SK-N-MC (cell line): ENCODE results near the gene TMEM134.

ENCODE experiments used
- DNase-seq: peaks from one replicate; pipeline ENCODE4 v3.0.0-alpha.2; 2011; ENCODE audit warnings: low read depth, low spot score
- H3K27ac ChIP-seq: fragments of 200-600 bp; sonication (generic); 2 replicates; pipeline ENCODE4 v1.5.1; 2016; ENCODE audit warnings: mixed run types
- H3K36me3 ChIP-seq: fragments of 200-600 bp; sonication (generic); 2 replicates; pipeline ENCODE4 v1.6.1; 2017; ENCODE audit warnings: antibody characterized with exemption, low read length, mixed read lengths; ENCODE audit not compliant: insufficient read depth
- H3K4me3 ChIP-seq: fragments of 200-600 bp; sonication (generic); 2 replicates; pipeline ENCODE4 v1.5.1; 2016
- H3K9ac ChIP-seq: fragments of 200-600 bp; sonication (generic); 2 replicates; pipeline ENCODE4 v1.8.0; 2017; ENCODE audit warnings: mixed run types, mixed read lengths; ENCODE audit not compliant: insufficient read length
- H3K9me3 ChIP-seq: fragments of 200-600 bp; sonication (generic); 2 replicates; pipeline ENCODE4 v1.6.1; 2017; ENCODE audit warnings: low read depth, mild to moderate bottlenecking, antibody characterized with exemption, low read length, moderate library complexity, mixed read lengths
- EZH2 ChIP-seq: fragments of 200-600 bp; sonication (generic); IDR thresholded peaks from one replicate; pipeline ENCODE4 v1.6.1; 2017; ENCODE audit warnings: antibody characterized with exemption
- FOXP2 ChIP-seq: optimal IDR thresholded peaks from 2 replicates; pipeline ENCODE3; 2011; ENCODE audit warnings: mild to moderate bottlenecking, moderate library complexity; ENCODE audit not compliant: insufficient read depth; ENCODE audit errors: extremely low read length, control extremely low read depth
- POLR2AphosphoS5 ChIP-seq: IDR thresholded peaks from 2 replicates; pipeline ENCODE4 v1.6.1; 2012; ENCODE audit warnings: mild to moderate bottlenecking, low read depth, low read length, borderline replicate concordance

The TMEM134 gene

GRCh38 chr11:67457453-67457852 lies 11.6 kb downstream of the TMEM134 start:
- no peak overlapping the region for H3K27ac ChIP-seq
- no peak overlapping the region for H3K4me3 ChIP-seq
- no peaks in the 10 kb centered on the region for H3K36me3 ChIP-seq
- H3K9me3 ChIP-seq = no peaks in the 10 kb centered on the region
- TF ChIP-seq FOXP2 (no peak), POLR2AphosphoS5 (no peak), EZH2 (no peak)
- DNase-seq = no peak
- no peak overlapping the region for H3K9ac ChIP-seq

DNA sequence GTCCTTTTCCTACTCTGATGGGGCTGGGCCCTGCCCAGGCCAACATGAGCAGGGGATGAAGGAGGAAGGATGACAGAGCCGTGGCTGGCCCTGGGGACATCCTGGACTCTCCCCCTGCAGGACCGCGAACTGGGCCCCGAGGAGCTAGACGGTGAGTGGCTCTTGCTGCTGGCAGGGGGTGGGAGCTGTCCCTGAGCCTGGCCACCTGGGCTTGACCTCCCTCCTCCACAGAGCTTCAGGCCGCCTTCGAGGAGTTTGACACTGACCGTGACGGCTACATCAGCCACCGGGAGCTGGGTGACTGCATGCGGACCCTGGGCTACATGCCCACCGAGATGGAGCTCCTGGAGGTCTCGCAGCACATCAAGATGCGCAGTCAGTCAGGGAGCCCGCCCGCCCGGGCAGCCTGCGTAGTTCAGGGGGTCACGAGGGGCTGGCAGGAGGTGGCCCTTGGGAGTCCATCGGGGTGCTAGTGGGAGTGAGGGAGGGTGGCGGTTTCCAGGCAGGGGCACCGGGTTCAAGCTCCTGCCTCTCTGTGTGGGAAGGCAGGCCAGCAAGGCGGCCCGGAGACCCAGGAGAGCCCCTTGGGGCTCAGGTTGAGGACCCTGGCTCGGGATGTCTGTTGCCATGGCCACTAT lies 12.9 kb downstream of the TMEM134 start:
- no peaks in the 10 kb centered on the region for H3K9me3 ChIP-seq
- no peak for TF ChIP-seq FOXP2
- no peak for TF ChIP-seq EZH2
- TF ChIP-seq POLR2AphosphoS5 = no peak
- no peak overlapping the region for H3K9ac ChIP-seq
- no peak overlapping the region for H3K4me3 ChIP-seq
- H3K27ac ChIP-seq = no peak overlapping the region
- H3K36me3 ChIP-seq = no peaks in the 10 kb centered on the region
- DNase-seq = no peak

GRCh38 chr11:67455054-67455453 lies 14.0 kb downstream of the TMEM134 start, which contains the start of gene CABP4:
Gene CABP4 (plus strand): TSS chr11:67455354. CDS start chr11:67455424, 70 bp downstream.
- no peak within 1 kb of the TSS for H3K9ac ChIP-seq

DNA sequence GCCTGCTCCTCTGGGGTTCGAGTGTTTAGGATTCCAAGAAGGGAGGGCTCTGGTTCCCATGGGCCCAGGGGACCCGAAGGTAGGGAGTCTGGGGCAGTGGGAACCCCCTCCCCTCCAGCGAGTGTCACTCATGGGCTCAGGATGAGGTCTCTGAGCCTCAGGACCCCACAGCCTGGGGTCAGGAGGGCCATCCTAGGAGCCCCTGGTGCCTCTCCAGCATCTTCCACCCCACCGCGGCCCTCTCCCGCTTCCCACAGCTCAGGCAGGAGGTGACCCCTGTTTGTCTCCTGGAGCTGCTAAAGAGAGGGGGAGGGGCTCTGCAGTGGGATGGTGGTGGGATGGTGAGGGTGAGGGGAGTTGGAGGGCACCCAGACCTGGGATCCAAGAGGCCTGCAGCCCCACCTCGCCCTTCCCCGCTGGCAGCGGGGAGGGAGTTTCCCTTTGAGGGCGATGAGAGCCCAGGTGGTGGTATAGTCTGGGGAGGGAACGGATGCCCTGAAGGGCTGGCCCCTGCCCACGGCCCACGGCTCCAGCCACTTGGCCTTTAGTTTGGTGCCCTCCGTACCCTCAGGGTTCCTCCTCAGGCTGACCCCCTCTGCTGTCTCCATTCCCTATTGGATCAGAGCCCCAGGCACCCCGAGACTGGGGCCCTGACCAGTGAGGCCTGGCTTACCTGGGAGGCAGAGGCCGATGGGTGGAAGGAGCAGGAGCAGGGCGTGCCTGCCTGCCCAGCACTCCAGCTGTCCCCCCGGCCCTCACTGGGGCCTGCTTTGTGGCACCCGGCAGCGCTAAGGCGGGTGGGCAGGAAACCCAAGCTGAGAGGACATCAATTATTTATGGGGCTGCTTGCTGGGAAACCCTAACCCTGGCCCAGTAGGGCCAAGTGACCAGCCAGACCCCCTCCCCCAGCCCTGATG lies 15.0 kb downstream of the TMEM134 start:
- TF ChIP-seq FOXP2 = no peak
- no peak for TF ChIP-seq POLR2AphosphoS5
- TF ChIP-seq EZH2 = no peak
- no peaks in the 10 kb centered on the region for H3K36me3 ChIP-seq
- H3K9me3 ChIP-seq = no peaks in the 10 kb centered on the region
- DNase-seq = no peak
- no peak overlapping the region for H3K4me3 ChIP-seq
- no peak overlapping the region for H3K27ac ChIP-seq
- H3K9ac ChIP-seq = no peak overlapping the region

More at GRCh38 chr11:67455054-67455453, 14.0 kb downstream of the TMEM134 start, which contains the start of gene CABP4:
- no peak within 1 kb of the TSS for H3K4me3 ChIP-seq
- H3K9me3 ChIP-seq = no peaks in the 10 kb centered on the region
- H3K27ac ChIP-seq = no peak within 1 kb of the TSS
- no peak for DNase-seq
- H3K36me3 ChIP-seq = no peaks in the 10 kb centered on the region
- TF ChIP-seq POLR2AphosphoS5 = no peak
- TF ChIP-seq FOXP2 = no peak
- TF ChIP-seq EZH2 = no peak

DNA sequence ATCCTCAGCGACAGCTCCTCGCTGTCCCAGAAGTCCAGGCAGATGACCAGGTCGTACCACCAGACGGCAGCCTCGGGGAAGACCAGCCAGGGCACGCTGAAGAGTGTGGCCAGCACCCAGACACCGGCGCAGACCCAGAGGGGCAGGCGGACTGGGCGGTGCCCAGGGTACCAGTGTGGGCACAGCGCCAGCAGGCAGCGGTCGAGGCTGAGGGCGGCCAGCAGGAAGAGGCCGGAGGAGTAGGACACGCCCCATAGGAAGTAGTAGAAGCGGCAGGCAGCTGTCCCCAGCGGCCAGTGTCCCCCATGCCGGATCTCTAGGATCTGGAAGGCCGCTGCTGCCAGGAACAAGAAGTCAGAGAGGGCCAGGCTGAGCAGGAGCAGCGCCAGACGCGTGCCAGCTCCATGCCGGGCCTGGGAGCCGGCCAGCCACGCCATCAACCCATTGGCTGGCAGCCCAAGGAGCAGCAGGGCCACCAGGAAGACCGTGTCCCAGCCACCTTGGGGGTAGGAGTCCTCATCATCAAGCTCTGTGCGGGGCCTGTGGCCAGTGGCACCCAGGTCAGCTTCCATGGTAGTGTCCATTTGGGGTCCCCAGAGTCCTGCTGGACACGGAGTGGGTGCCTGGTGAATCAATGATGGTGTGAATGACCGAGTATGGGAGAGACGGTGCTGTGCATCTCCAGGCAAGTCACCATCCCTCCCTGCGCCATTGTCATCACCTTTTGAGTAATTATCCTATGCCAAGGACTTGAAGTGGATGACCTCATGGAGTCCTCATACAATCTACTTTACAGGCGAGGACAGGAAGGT lies 16.7 kb downstream of the TMEM134 start, which contains the start of gene GPR152:
Gene GPR152, minus strand, starts transcription at position 589 of the 812 bp plus-strand sequence. Its CDS starts 5 bp downstream, at position 584.
- H3K9ac ChIP-seq = no peak within 1 kb of the TSS
- H3K9me3 ChIP-seq = no peaks in the 10 kb centered on the region
- no peak within 1 kb of the TSS for H3K27ac ChIP-seq
- TF ChIP-seq EZH2 (no peak), POLR2AphosphoS5 (no peak), FOXP2 (no peak)
- no peak for DNase-seq
- no peak within 1 kb of the TSS for H3K4me3 ChIP-seq
- H3K36me3 ChIP-seq = no peaks in the 10 kb centered on the region

DNA sequence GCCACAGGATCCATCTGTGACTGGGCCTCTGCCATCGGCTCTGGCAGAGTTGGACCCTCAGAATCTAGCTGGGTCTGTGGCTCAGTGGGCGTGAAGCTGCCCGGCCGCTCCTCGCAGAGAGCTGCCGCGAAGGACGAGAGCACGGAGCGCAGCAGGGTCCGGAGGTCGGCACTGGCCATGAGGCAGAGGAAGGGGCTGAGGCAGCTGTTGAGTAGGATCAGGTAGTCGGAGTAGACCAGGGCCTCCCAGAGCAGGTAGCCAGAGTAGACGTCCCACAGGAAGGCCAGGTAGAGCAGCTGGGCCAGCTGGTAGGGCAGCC lies 17.4 kb downstream of the TMEM134 start:
- H3K9ac ChIP-seq = no peak overlapping the region
- no peak overlapping the region for H3K4me3 ChIP-seq
- TF ChIP-seq FOXP2 (no peak), EZH2 (no peak), POLR2AphosphoS5 (no peak)
- H3K27ac ChIP-seq = no peak overlapping the region
- no peak for DNase-seq
- no peaks in the 10 kb centered on the region for H3K9me3 ChIP-seq
- no peaks in the 10 kb centered on the region for H3K36me3 ChIP-seq

DNA sequence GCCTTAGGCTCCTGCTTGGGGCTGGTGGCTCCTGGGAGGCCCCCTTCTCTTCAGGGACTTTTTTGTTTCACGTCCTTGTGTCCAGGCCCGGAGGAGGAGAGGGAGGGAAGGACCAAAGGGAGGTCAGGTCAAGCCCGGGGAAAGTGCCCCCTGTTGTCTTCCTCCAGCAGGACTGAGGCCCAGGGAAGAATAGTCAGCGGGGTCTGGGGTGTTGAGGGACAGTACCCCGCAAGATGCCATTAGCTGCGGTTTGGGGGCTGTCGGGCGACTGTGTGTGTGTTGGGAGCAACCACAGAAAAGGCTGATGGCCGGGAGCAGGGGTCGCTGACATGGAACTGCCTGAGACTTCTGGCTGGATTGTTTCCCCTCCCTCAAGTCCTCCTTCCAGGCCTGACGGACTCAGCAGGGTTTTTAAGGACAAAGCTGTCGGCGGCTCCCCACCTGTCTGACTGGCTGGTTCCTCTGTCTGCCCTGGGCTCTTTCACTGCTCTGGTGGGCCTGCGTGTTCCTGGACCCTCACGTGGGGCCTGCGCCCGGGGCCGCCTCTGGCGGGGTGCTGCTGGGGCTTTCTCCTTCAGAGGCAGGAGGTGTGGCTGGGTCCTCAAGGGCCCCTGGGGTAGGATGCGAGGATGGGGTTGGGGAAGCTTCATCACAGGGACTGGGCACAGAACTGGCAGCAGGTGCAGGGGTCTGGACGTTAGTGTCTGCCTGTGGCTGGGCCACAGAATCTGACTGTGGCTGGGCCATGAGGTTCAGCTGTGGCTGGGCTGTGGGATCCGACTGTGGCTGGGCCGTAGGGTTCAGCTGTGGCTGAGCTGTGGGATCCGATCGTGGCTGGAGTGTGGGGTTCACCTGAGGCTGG lies 18.0 kb downstream of the TMEM134 start:
- no peak overlapping the region for H3K4me3 ChIP-seq
- no peaks in the 10 kb centered on the region for H3K36me3 ChIP-seq
- TF ChIP-seq FOXP2 (no peak), EZH2 (no peak), POLR2AphosphoS5 (no peak)
- H3K9ac ChIP-seq = no peak overlapping the region
- DNase-seq = no peak
- H3K27ac ChIP-seq = no peak overlapping the region
- H3K9me3 ChIP-seq = no peaks in the 10 kb centered on the region
